ENCODE measurements around the gene ATP1A4.
"Not testable (repeated sequence)": the region's sequence is repeated elsewhere in the genome, so short reads cannot be mapped to it uniquely, and the experiment has no call there.

ATP1A4 gene

GRCh38 chr1:160107512-160107911, 43.9 kb upstream of the ATP1A4 start:
- TF ChIP-seq CTCF (IDR thresholded peaks at IDR 0.05; ENCODE audit: unreplicated experiment in 3 of 3), result no peak
- H3K4me1 Mint-ChIP-seq, result peaks cover 58% of the 10 kb centered on the region
- H3K27ac Mint-ChIP-seq, result no peak overlapping the region
- no peak overlapping the region for H3K4me3 Mint-ChIP-seq
- H3K27me3 Mint-ChIP-seq (ENCODE audit: low read depth), result peaks cover 8% of the 10 kb centered on the region
- H3K9me3 Mint-ChIP-seq, result no peaks in the 10 kb centered on the region
- no peaks in the 10 kb centered on the region for H3K36me3 Mint-ChIP-seq (ENCODE audit: low read depth)

GRCh38 chr1:160108888-160109662, 42.3 kb upstream of the ATP1A4 start:
- Mint-ChIP-seq H3K36me3 (ENCODE audit: low read depth) (no peaks in the 10 kb centered on the region), H3K4me1 (peaks cover 56% of the 10 kb centered on the region), H3K27ac (peak overlapping the region; percentile 26 to 70 (median 66)), H3K9me3 (no peaks in the 10 kb centered on the region), H3K4me3 (peak overlapping the region in 1 of 3 experiments; percentile 19), H3K27me3 (ENCODE audit: low read depth) (peaks cover 8% of the 10 kb centered on the region)
- peak; percentile 35 to 53 (median 51) for TF ChIP-seq CTCF (IDR thresholded peaks at IDR 0.05; ENCODE audit: unreplicated experiment in 3 of 3)

GRCh38 chr1:160109686-160110085, 41.7 kb upstream of the ATP1A4 start:
- Mint-ChIP-seq H3K27ac (peak overlapping the region; percentile 26 to 66 (median 46)), H3K9me3 (no peaks in the 10 kb centered on the region), H3K4me3 (no peak overlapping the region), H3K36me3 (ENCODE audit: low read depth) (no peaks in the 10 kb centered on the region), H3K4me1 (peaks cover 56% of the 10 kb centered on the region), H3K27me3 (ENCODE audit: low read depth) (peaks cover 8% of the 10 kb centered on the region)
- TF ChIP-seq CTCF (IDR thresholded peaks at IDR 0.05; ENCODE audit: unreplicated experiment in 3 of 3), result no peak

- H3K9me3 Mint-ChIP-seq; H3K27me3 Mint-ChIP-seq (ENCODE audit: low read depth): not testable (repeated sequence)
These were observed 39.9 kb upstream of the ATP1A4 start for GRCh38 chr1:160111462-160111861.

GRCh38 chr1:160112357-160112756, 39.0 kb upstream of the ATP1A4 start:
- no peak for TF ChIP-seq CTCF (IDR thresholded peaks at IDR 0.05; ENCODE audit: unreplicated experiment in 3 of 3)
- Mint-ChIP-seq H3K36me3 (ENCODE audit: low read depth) (no peaks in the 10 kb centered on the region), H3K4me3 (no peak overlapping the region), H3K9me3 (no peaks in the 10 kb centered on the region), H3K4me1 (peaks cover 72% of the 10 kb centered on the region), H3K27me3 (ENCODE audit: low read depth) (no peaks in the 10 kb centered on the region), H3K27ac (peak overlapping the region; percentile 5 to 73 (median 47))

More at GRCh38 chr1:160111462-160111861, 39.9 kb upstream of the ATP1A4 start:
- not testable (repeated sequence) for H3K27ac Mint-ChIP-seq; H3K36me3 Mint-ChIP-seq (ENCODE audit: low read depth); H3K4me3 Mint-ChIP-seq
- H3K4me1 Mint-ChIP-seq, result peaks cover 64% of the 10 kb centered on the region

GRCh38 chr1:160113407-160113806, 38.0 kb upstream of the ATP1A4 start:
- peak overlapping the region in 2 of 3 experiments; percentile 23 to 43 for H3K27ac Mint-ChIP-seq
- H3K4me1 Mint-ChIP-seq, result peaks cover 83% of the 10 kb centered on the region
- no peak overlapping the region for H3K4me3 Mint-ChIP-seq
- H3K9me3 Mint-ChIP-seq, result no peaks in the 10 kb centered on the region
- H3K36me3 Mint-ChIP-seq (ENCODE audit: low read depth), result no peaks in the 10 kb centered on the region
- no peaks in the 10 kb centered on the region for H3K27me3 Mint-ChIP-seq (ENCODE audit: low read depth)
- no peak for TF ChIP-seq CTCF (IDR thresholded peaks at IDR 0.05; ENCODE audit: unreplicated experiment in 3 of 3)

All from nephron (organoid).